Trophoblast cell (in vitro differentiated cells and primary cell): ENCODE measurements around the gene FOXA1.

Experiments
- DNase-seq, 2 donors: peaks; one replicate each; pipeline ENCODE4 v3.0.0-alpha.2; 2016
- H2AFZ ChIP-seq: 2 replicates; pipeline ENCODE4 v1.6.1; 2013; ENCODE audit warnings: low read length, moderate library complexity, mild to moderate bottlenecking; ENCODE audit not compliant: insufficient read depth, poor library complexity
- H2AK5ac ChIP-seq: 2 replicates; pipeline ENCODE4 v1.6.1; 2013; ENCODE audit warnings: mild to moderate bottlenecking, low read length
- H2BK120ac ChIP-seq: 2 replicates; pipeline ENCODE4 v1.6.1; 2013; ENCODE audit warnings: low read length, mild to moderate bottlenecking, moderate library complexity; ENCODE audit not compliant: insufficient read depth, poor library complexity
- H2BK12ac ChIP-seq: 2 replicates; pipeline ENCODE4 v1.6.1; 2013; ENCODE audit warnings: mild to moderate bottlenecking, low read length, moderate library complexity
- H2BK5ac ChIP-seq: 2 replicates; pipeline ENCODE4 v1.6.1; 2013; ENCODE audit warnings: low read length, low read depth, moderate library complexity, mild to moderate bottlenecking; ENCODE audit not compliant: poor library complexity
- H3K14ac ChIP-seq: 2 replicates; pipeline ENCODE4 v1.6.1; 2013; ENCODE audit warnings: mild to moderate bottlenecking, low read length
- H3K18ac ChIP-seq: 2 replicates; pipeline ENCODE4 v1.6.1; 2013; ENCODE audit warnings: mild to moderate bottlenecking, low read length
- H3K23ac ChIP-seq: 2 replicates; pipeline ENCODE4 v1.6.1; 2013; ENCODE audit warnings: low read length
- H3K27ac ChIP-seq: 2 replicates; pipeline ENCODE4 v1.5.1; 2013; ENCODE audit warnings: low read depth, mild to moderate bottlenecking, inconsistent platforms, low read length, moderate library complexity
- H3K27me3 ChIP-seq: 2 replicates; pipeline ENCODE4 v1.6.1; 2013; ENCODE audit warnings: inconsistent platforms, mild to moderate bottlenecking, low read length, moderate library complexity; ENCODE audit not compliant: insufficient read depth
- H3K36me3 ChIP-seq, 2 experiments: 1 replicate in 1 of 2; 2 replicates in 1 of 2; pipeline ENCODE4 v1.6.1; 2013; ENCODE audit warnings: low read length in 2 of 2, mild to moderate bottlenecking in 2 of 2, moderate library complexity in 1 of 2; ENCODE audit not compliant: insufficient read depth in 2 of 2, control insufficient read depth in 1 of 2
- H3K4ac ChIP-seq: 2 replicates; pipeline ENCODE4 v1.6.1; 2013; ENCODE audit warnings: low read depth, mild to moderate bottlenecking, low read length, moderate library complexity
- H3K4me1 ChIP-seq, 2 experiments: 1 replicate in 1 of 2; 2 replicates in 1 of 2; pipeline ENCODE4 v1.6.1; 2013; ENCODE audit warnings: low read length in 2 of 2, mild to moderate bottlenecking in 2 of 2, moderate library complexity in 1 of 2; ENCODE audit not compliant: insufficient read depth in 2 of 2, control insufficient read depth in 1 of 2
- H3K4me2 ChIP-seq: 2 replicates; pipeline ENCODE4 v1.6.1; 2013; ENCODE audit warnings: inconsistent platforms, mild to moderate bottlenecking, low read length, moderate library complexity
- H3K4me3 ChIP-seq: 2 replicates; pipeline ENCODE4 v1.5.1; 2013; ENCODE audit warnings: mild to moderate bottlenecking, low read depth, low read length, inconsistent platforms
- H3K79me1 ChIP-seq: one replicate; pipeline ENCODE4 v1.6.1; 2013; ENCODE audit warnings: low read length
- H3K79me2 ChIP-seq: 2 replicates; pipeline ENCODE4 v1.6.1; 2013; ENCODE audit warnings: low read length, mild to moderate bottlenecking; ENCODE audit not compliant: control insufficient read depth, insufficient read depth, poor library complexity
- H3K9ac ChIP-seq: 2 replicates; pipeline ENCODE4 v1.6.1; 2013; ENCODE audit warnings: mild to moderate bottlenecking, low read length
- H3K9me3 ChIP-seq: 2 replicates; pipeline ENCODE4 v1.6.1; 2013; ENCODE audit warnings: low read depth, mild to moderate bottlenecking, control low read depth, inconsistent platforms, low read length; ENCODE audit not compliant: insufficient read depth
- H4K12ac ChIP-seq: 2 replicates; pipeline ENCODE4 v1.6.1; 2013; ENCODE audit warnings: low read depth, mild to moderate bottlenecking, low read length, moderate library complexity
- H4K8ac ChIP-seq: 2 replicates; pipeline ENCODE4 v1.6.1; 2013; ENCODE audit warnings: low read depth, mild to moderate bottlenecking, low read length, moderate library complexity
- H4K91ac ChIP-seq: one replicate; pipeline ENCODE4 v1.6.1; 2013; ENCODE audit warnings: low read depth, mild to moderate bottlenecking, low read length, moderate library complexity
- WGBS: extraction: QIAGEN DNeasy Blood & Tissue Kit; methylation state at CpG from one replicate; pipeline ENCODE4 v1.1.7; 2013; ENCODE audit warnings: missing lambda C conversion rate; ENCODE audit not compliant: insufficient read length, insufficient coverage; ENCODE audit errors: extremely low coverage; 5-methylcytosine and 5-hydroxymethylcytosine counted together

The FOXA1 gene

DNA sequence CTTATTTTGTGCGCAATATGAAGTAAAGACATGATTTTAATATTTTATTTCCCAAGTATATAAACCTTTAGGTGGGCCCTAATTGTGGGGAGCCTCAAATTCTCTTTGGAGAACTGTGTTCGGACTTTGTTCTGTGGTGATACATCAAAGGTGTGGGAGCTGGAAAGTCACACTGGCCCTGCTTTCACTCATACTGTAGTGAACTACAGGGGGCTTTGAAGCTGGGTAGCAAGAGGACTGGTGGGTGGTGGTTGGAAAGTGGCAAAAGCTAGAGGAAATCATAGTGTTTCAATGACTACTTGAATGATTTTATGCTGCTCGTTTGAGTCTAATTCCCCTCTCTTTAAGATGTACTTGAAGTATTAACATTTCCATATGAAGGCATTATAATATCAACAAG lies 13.6 kb upstream of the FOXA1 start:
- no peak overlapping the region for H3K4me3 ChIP-seq
- no peak overlapping the region for H2BK120ac ChIP-seq
- no CpG with 5 or more reads among the region's 3 CpGs for WGBS
- no peaks in the 10 kb centered on the region for H3K79me1 ChIP-seq
- no peak overlapping the region for H4K91ac ChIP-seq
- H4K12ac ChIP-seq = no peak overlapping the region
- H3K36me3 ChIP-seq = no peaks in the 10 kb centered on the region
- no peak overlapping the region for H3K18ac ChIP-seq
- no peak overlapping the region for H3K14ac ChIP-seq
- no peak overlapping the region for H2BK5ac ChIP-seq
- H2AK5ac ChIP-seq = no peak overlapping the region
- H3K9ac ChIP-seq = no peak overlapping the region
- H3K4me2 ChIP-seq = no peak overlapping the region
- H3K4ac ChIP-seq = no peak overlapping the region
- H3K27me3 ChIP-seq = no peaks in the 10 kb centered on the region
- H3K79me2 ChIP-seq = no peaks in the 10 kb centered on the region
- no peak overlapping the region for H2BK12ac ChIP-seq
- DNase-seq = no peak
- peaks cover 2% of the 10 kb centered on the region for H3K9me3 ChIP-seq
- H3K27ac ChIP-seq = no peak overlapping the region
- no peaks in the 10 kb centered on the region for H3K4me1 ChIP-seq
- H4K8ac ChIP-seq = no peak overlapping the region
- no peak overlapping the region for H2AFZ ChIP-seq
- no peak overlapping the region for H3K23ac ChIP-seq

DNA sequence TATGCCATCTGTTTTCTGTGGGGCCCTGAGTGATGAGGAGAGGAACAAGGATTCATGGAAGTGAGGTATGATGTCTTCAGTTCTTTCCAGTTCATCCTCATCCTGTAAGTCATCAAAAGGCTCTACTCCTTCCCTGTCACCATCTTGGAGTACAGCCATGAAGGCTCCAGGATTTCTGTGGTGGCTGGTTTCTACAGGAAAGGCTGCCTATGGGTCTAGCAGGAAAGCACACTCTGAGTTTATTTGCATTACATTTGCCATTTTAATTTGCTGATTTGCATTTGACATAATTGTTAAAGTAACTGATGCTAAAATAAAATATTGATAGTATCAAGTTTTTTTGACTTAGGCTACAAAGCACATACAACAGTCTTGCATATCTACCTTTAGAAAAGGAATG lies 11.6 kb upstream of the FOXA1 start:
- Histone ChIP-seq H3K79me1 (no peaks in the 10 kb centered on the region), H2AFZ (no peak overlapping the region)

DNA sequence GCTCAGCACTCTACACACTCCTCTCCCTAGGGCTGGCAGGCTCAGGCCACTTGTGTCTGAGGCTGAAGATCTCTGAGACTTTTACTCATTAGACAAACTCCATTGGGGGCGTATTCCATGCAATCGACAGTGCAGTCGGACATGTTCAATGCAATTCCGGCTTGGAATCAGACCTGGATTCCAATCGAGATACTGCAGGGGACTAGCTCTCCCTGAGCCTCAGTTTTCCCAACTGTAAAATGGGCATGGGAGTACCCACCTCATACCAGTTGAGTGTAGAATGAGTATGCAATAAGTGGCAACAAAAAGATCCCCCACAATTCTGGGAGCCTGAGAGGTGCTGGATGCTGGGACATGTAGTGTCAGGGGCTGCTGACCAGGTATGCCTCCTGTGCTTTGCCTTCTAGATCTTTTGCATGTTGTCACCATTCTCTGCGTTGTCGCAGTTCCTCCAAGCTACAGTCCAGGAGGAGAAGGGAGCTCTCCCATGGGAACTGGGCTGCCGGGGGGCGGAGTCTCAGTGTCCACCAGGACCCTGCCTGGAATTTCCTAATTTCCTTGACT lies 8.7 kb upstream of the FOXA1 start:
- no peak overlapping the region for H2AK5ac ChIP-seq
- no peak overlapping the region for H3K4me2 ChIP-seq
- H2BK12ac ChIP-seq = no peak overlapping the region
- H3K79me2 ChIP-seq = no peaks in the 10 kb centered on the region
- no peak overlapping the region for H4K12ac ChIP-seq
- no peaks in the 10 kb centered on the region for H3K36me3 ChIP-seq
- H3K14ac ChIP-seq = no peak overlapping the region
- H2BK5ac ChIP-seq = no peak overlapping the region
- H4K91ac ChIP-seq = no peak overlapping the region
- WGBS = no CpG with 5 or more reads among the region's 9 CpGs
- H3K4ac ChIP-seq = no peak overlapping the region
- H4K8ac ChIP-seq = no peak overlapping the region
- H3K27me3 ChIP-seq = peaks cover 37% of the 10 kb centered on the region
- H3K27ac ChIP-seq = no peak overlapping the region
- H3K9me3 ChIP-seq = peaks cover 5% of the 10 kb centered on the region
- no peak overlapping the region for H2AFZ ChIP-seq
- H3K23ac ChIP-seq = no peak overlapping the region
- H2BK120ac ChIP-seq = no peak overlapping the region
- H3K79me1 ChIP-seq = no peaks in the 10 kb centered on the region
- DNase-seq = no peak
- H3K18ac ChIP-seq = no peak overlapping the region
- H3K9ac ChIP-seq = no peak overlapping the region
- peaks cover 3 to 6% of the 10 kb centered on the region in 2 experiments for H3K4me1 ChIP-seq
- no peak overlapping the region for H3K4me3 ChIP-seq

More for the DNA sequence above, 11.6 kb upstream of the FOXA1 start:
- Histone ChIP-seq H3K23ac (no peak overlapping the region), H3K14ac (no peak overlapping the region), H3K4ac (no peak overlapping the region), H3K9ac (no peak overlapping the region), H4K91ac (no peak overlapping the region), H3K27ac (no peak overlapping the region), H3K9me3 (peaks cover 3% of the 10 kb centered on the region), H3K4me2 (no peak overlapping the region), H2BK120ac (no peak overlapping the region), H3K79me2 (no peaks in the 10 kb centered on the region), H3K36me3 (no peaks in the 10 kb centered on the region), H3K27me3 (peaks cover 9% of the 10 kb centered on the region), H3K4me1 (no peaks in the 10 kb centered on the region), H4K8ac (no peak overlapping the region), H2BK12ac (no peak overlapping the region), H3K18ac (no peak overlapping the region), H2AK5ac (no peak overlapping the region), H4K12ac (no peak overlapping the region), H3K4me3 (no peak overlapping the region), H2BK5ac (no peak overlapping the region)
- DNase-seq = no peak

DNA sequence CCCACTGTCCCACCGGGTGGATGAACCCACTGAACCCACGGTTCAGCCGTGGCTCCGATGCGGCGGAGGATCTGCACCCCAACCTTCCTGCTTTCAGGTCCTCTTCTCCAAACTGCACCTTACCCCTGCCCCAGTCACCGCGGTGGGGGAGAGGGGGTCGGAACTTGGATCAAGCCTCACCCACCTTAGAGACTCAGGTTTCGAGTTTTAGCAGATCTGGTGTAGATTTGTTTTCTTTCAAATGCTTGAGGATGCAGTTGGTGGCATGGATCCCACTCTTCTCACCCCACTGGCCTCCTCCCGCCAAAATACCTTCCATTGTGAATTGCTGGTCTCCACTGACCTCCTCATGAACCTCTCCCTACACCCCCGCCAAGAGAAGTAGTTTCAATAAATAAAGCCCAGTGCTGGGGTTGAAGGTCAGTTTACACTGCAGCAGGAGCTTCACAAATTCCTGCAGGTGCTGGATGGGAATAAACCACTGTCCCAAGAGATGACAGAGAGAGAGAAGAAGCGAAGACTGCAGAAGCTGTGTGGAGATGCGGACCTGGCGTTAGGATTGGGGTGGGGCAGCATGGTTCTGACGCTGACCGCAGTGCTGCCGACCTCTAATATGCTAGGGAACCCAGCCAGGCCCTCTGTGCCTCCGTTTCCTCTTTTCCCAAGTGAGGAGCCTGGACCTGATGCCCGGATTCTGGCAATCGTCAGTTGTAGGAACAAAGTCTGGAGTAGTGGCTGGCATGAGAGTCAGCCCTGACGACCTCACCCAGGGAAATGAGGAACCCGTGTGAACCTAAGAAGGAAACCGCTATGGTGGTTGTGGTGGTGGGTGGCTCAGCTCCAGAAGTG lies 7.8 kb upstream of the FOXA1 start:
- Histone ChIP-seq H4K12ac (no peak overlapping the region), H3K27ac (no peak overlapping the region), H3K4ac (no peak overlapping the region), H2BK5ac (no peak overlapping the region), H2BK120ac (no peak overlapping the region), H3K27me3 (peaks cover 46% of the 10 kb centered on the region), H3K4me3 (no peak overlapping the region), H3K4me1 (peaks cover 9 to 12% of the 10 kb centered on the region in 2 experiments), H3K79me2 (no peaks in the 10 kb centered on the region), H3K23ac (no peak overlapping the region), H2AFZ (no peak overlapping the region), H4K91ac (no peak overlapping the region), H4K8ac (no peak overlapping the region), H2AK5ac (no peak overlapping the region), H3K79me1 (no peaks in the 10 kb centered on the region), H3K4me2 (no peak overlapping the region), H2BK12ac (no peak overlapping the region), H3K9ac (no peak overlapping the region), H3K36me3 (no peaks in the 10 kb centered on the region), H3K9me3 (peaks cover 5% of the 10 kb centered on the region), H3K14ac (no peak overlapping the region), H3K18ac (no peak overlapping the region)
- DNase-seq = no peak
- WGBS = no CpG with 5 or more reads among the region's 24 CpGs
